Progenitor cell of endocrine pancreas (in vitro differentiated cells): Measurements from ENCODE around the gene MPZL3. TPM values are rescaled to one million over a fixed set of nuclear protein-coding genes. Genes with fewer than 3 reads are reported as not detected.

Experiments used
- DNase-seq: peaks from one replicate; pipeline ENCODE4 v3.0.0; 2021; ENCODE audit warnings: low spot score; ENCODE audit not compliant: unreplicated experiment
- H3K27ac Mint-ChIP-seq: 2 replicates; pipeline ENCODE4 v1.8.0; 2021; ENCODE audit warnings: mild to moderate bottlenecking, moderate library complexity, mixed read lengths
- H3K27me3 Mint-ChIP-seq: 2 replicates; pipeline ENCODE4 v1.8.0; 2021; ENCODE audit warnings: mixed read lengths
- H3K36me3 Mint-ChIP-seq: 2 replicates; pipeline ENCODE4 v1.8.0; 2022; ENCODE audit warnings: mixed read lengths; ENCODE audit not compliant: insufficient read depth
- H3K4me1 Mint-ChIP-seq: 2 replicates; pipeline ENCODE4 v1.8.0; 2021; ENCODE audit warnings: low read depth, mixed read lengths
- H3K4me3 Mint-ChIP-seq: 2 replicates; pipeline ENCODE4 v1.8.0; 2021; ENCODE audit warnings: low read depth, mild to moderate bottlenecking, moderate library complexity, mixed read lengths
- H3K9me3 Mint-ChIP-seq: 2 replicates; pipeline ENCODE4 v1.8.0; 2021; ENCODE audit warnings: low read depth, mixed read lengths
- CTCF ChIP-seq: fragments of 200-600 bp; sonication (generic); IDR thresholded peaks from one replicate; pipeline ENCODE4 v1.5.0; 2021; ENCODE audit warnings: antibody characterized with exemption, mild to moderate bottlenecking; ENCODE audit not compliant: unreplicated experiment
- total RNA-seq: library from RNA; stranded (reverse); gene quantifications from 2 replicates; pipeline ENCODE4 v1.2.1, GENCODE V29; 2021

The MPZL3 gene
- total RNA-seq, 1 donor from 2014 or later = 6.3 TPM

GRCh38 chr11:118213781-118214180 lies 38.4 kb downstream of the MPZL3 start:
- no peak for DNase-seq
- Mint-ChIP-seq H3K4me3 (no peak overlapping the region), H3K4me1 (peaks cover 24% of the 10 kb centered on the region), H3K36me3 (no peaks in the 10 kb centered on the region), H3K27me3 (no peaks in the 10 kb centered on the region), H3K9me3 (peaks cover 5% of the 10 kb centered on the region), H3K27ac (no peak overlapping the region)
- no peak for TF ChIP-seq CTCF

GRCh38 chr11:118213201-118213600 lies 39.0 kb downstream of the MPZL3 start:
- peaks cover 5% of the 10 kb centered on the region for H3K9me3 Mint-ChIP-seq
- H3K4me3 Mint-ChIP-seq = no peak overlapping the region
- no peaks in the 10 kb centered on the region for H3K27me3 Mint-ChIP-seq
- H3K4me1 Mint-ChIP-seq = peaks cover 24% of the 10 kb centered on the region
- DNase-seq = no peak
- no peak for TF ChIP-seq CTCF
- peak overlapping the region; percentile 2 for H3K27ac Mint-ChIP-seq
- H3K36me3 Mint-ChIP-seq = no peaks in the 10 kb centered on the region

GRCh38 chr11:118212781-118213191 lies 39.4 kb downstream of the MPZL3 start:
- Mint-ChIP-seq H3K4me1 (peaks cover 23% of the 10 kb centered on the region), H3K36me3 (no peaks in the 10 kb centered on the region), H3K27me3 (no peaks in the 10 kb centered on the region), H3K27ac (peak overlapping the region; percentile 2), H3K4me3 (no peak overlapping the region), H3K9me3 (peaks cover 5% of the 10 kb centered on the region)
- TF ChIP-seq CTCF = no peak
- no peak for DNase-seq

- no peak for TF ChIP-seq CTCF
- H3K36me3 Mint-ChIP-seq = no peaks in the 10 kb centered on the region
- no peak for DNase-seq
- no peak overlapping the region for H3K27ac Mint-ChIP-seq
- H3K4me1 Mint-ChIP-seq = peaks cover 21% of the 10 kb centered on the region
- no peaks in the 10 kb centered on the region for H3K27me3 Mint-ChIP-seq
- peaks cover 5% of the 10 kb centered on the region for H3K9me3 Mint-ChIP-seq
- H3K4me3 Mint-ChIP-seq = no peak overlapping the region
These were observed 39.9 kb downstream of the MPZL3 start for GRCh38 chr11:118212131-118212725.

GRCh38 chr11:118211006-118211405 lies 41.2 kb downstream of the MPZL3 start:
- Mint-ChIP-seq H3K27me3 (no peaks in the 10 kb centered on the region), H3K27ac (no peak overlapping the region), H3K4me1 (peaks cover 19% of the 10 kb centered on the region), H3K9me3 (peaks cover 5% of the 10 kb centered on the region), H3K4me3 (no peak overlapping the region), H3K36me3 (no peaks in the 10 kb centered on the region)
- no peak for DNase-seq
- TF ChIP-seq CTCF = no peak
